ENCODE results near the gene MAP3K1. TPM values are rescaled to one million over a fixed set of nuclear protein-coding genes. Genes with fewer than 3 reads are reported as not detected.

The MAP3K1 gene
- total RNA-seq, 1 donor from 2014 or later = 28.7 TPM

DNA sequence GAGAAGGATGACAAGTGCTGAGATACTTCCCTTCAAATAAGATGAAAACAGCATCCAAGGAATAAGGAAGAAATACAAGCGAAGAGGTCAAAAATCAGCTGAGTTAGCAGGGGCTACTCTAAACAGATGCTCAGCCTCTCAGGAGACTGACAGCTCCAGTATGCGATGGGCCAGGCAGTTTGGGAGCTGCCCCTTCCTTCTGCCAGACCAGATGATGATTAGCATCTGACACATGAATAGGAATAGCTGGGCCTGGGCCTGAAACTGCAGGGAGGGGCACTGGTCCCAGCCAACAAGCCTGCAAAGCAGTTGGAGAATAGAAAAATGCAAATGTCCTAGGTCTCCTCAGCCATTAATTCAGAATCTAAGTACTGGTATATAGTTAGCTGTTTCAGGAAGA is 13.1 kb upstream of the MAP3K1 start:
- no peak for ATAC-seq
- Histone ChIP-seq H3K9me3 (no peaks in the 10 kb centered on the region), H3K4me3 (no peak overlapping the region), H3K27ac (no peak overlapping the region), H3K4me1 (no peaks in the 10 kb centered on the region), H3K36me3 (no peaks in the 10 kb centered on the region), H3K27me3 (ENCODE audit: low read depth) (no peaks in the 10 kb centered on the region)
- intact Hi-C loops (cut with DNase I) = no loop called here
- DNase-seq = no peak
- no peak for TF ChIP-seq CTCF (IDR thresholded peaks at IDR 0.05)

DNA sequence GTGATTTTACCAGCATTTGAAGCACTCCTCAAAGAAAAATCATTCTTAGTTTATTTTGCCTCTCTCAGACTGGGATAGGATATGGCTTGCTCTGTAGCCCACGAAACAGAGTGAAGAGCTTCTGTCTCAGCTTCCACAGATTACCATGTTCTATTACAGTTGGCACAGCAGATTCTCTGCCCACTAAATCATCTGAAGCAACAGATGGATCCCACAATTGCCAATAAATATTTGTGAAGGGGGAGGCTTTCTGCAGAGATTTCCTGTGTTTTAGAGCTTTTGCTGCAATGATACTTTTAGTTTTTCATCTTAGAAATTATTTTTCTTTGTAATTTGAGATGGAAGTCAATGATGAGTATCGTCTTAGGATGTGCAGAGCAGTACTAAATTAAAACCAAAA is 12.3 kb upstream of the MAP3K1 start:
- no peak for ATAC-seq
- intact Hi-C loops (cut with DNase I) = no loop called here
- Histone ChIP-seq H3K4me1 (no peaks in the 10 kb centered on the region), H3K27me3 (ENCODE audit: low read depth) (no peaks in the 10 kb centered on the region), H3K27ac (no peak overlapping the region), H3K9me3 (no peaks in the 10 kb centered on the region), H3K4me3 (no peak overlapping the region), H3K36me3 (no peaks in the 10 kb centered on the region)
- no peak for TF ChIP-seq CTCF (IDR thresholded peaks at IDR 0.05)
- DNase-seq = no peak

- ATAC-seq (no peak), DNase-seq (no peak)
- H3K27me3 ChIP-seq (ENCODE audit: low read depth) = no peaks in the 10 kb centered on the region
- no peak overlapping the region for H3K27ac ChIP-seq
- no peak for TF ChIP-seq CTCF (IDR thresholded peaks at IDR 0.05)
- intact Hi-C loops (cut with DNase I) = no loop called here
- H3K36me3 ChIP-seq = no peaks in the 10 kb centered on the region
- no peaks in the 10 kb centered on the region for H3K9me3 ChIP-seq
- no peaks in the 10 kb centered on the region for H3K4me1 ChIP-seq
- no peak overlapping the region for H3K4me3 ChIP-seq
Observed at GRCh38 chr5:56803894-56804293, 11.5 kb upstream of the MAP3K1 start.

DNA sequence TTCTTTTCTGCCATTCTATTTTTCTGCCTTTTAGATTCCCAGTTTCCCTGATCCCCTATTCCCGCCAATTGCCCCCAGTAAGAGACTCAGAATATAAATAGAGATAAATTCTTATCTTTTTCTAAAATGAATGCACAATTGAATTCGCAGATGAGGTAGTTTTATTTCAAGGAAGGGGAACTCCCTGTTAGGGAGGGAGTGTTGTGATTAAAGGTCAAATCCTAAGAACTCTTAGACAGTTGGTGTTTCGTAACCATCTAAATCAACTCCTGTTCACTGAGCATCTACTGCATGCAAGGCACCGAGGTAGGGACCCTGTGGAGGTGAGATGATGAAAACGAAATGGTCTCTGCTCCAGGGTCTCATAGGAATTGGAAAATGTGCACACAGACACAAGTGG is 7.7 kb upstream of the MAP3K1 start:
- intact Hi-C loops (cut with DNase I) = no loop called here
- no peak for TF ChIP-seq CTCF (IDR thresholded peaks at IDR 0.05)
- DNase-seq = no peak

DNA sequence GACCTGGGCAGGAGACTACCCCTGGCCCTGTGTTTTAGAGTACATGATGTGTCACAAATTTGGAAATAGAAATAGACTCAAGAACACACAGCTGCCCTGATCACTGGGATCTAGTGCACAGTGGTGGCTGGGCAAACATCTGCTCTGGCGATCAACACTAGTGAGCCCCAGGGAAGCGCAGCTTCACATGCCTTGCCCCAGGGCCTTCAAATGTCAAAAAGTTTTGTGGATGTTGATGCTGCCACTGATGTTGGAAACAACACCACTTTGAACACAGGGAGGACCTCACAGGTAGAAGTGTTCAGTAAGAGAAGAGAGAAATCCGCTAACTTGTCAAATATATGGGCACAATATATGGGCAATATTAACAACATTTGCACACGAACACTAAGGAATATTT is 7.1 kb upstream of the MAP3K1 start:
- H3K4me1 ChIP-seq = no peaks in the 10 kb centered on the region
- intact Hi-C loops (cut with DNase I) = no loop called here
- DNase-seq = no peak
- H3K27ac ChIP-seq = no peak overlapping the region
- no peaks in the 10 kb centered on the region for H3K36me3 ChIP-seq
- no peak for ATAC-seq
- H3K4me3 ChIP-seq = no peak overlapping the region
- no peaks in the 10 kb centered on the region for H3K9me3 ChIP-seq
- TF ChIP-seq CTCF (IDR thresholded peaks at IDR 0.05) = no peak
- H3K27me3 ChIP-seq (ENCODE audit: low read depth) = no peaks in the 10 kb centered on the region

More for the DNA sequence above, 7.7 kb upstream of the MAP3K1 start:
- Histone ChIP-seq H3K4me3 (no peak overlapping the region), H3K27me3 (ENCODE audit: low read depth) (no peaks in the 10 kb centered on the region), H3K4me1 (no peaks in the 10 kb centered on the region), H3K9me3 (no peaks in the 10 kb centered on the region), H3K27ac (no peak overlapping the region), H3K36me3 (no peaks in the 10 kb centered on the region)
- ATAC-seq = no peak

- no peak for TF ChIP-seq CTCF (IDR thresholded peaks at IDR 0.05)
- no peak overlapping the region for H3K4me3 ChIP-seq
- ATAC-seq (no peak), DNase-seq (no peak)
- H3K4me1 ChIP-seq = peaks cover 10% of the 10 kb centered on the region
- no peaks in the 10 kb centered on the region for H3K27me3 ChIP-seq (ENCODE audit: low read depth)
- no peak overlapping the region for H3K27ac ChIP-seq
- H3K36me3 ChIP-seq = no peaks in the 10 kb centered on the region
- intact Hi-C loops (cut with DNase I) = no loop called here
- no peaks in the 10 kb centered on the region for H3K9me3 ChIP-seq
Observed at GRCh38 chr5:56810826-56811225, 4.5 kb upstream of the MAP3K1 start.

All from lower lobe of right lung (tissue), 2 donors.